ENCODE measurements around the gene PTEN. TPM values are rescaled to one million over a fixed set of nuclear protein-coding genes. Genes with fewer than 3 reads are reported as not detected.

The PTEN gene
- total RNA-seq, 1 donor from 2014 or later: 72.7 TPM

GRCh38 chr10:87983716-87984115 is 120.3 kb downstream of the PTEN start:
- DNase-seq (ENCODE audit: low spot score in 2 of 2, unreplicated experiment in 2 of 2): no peak
- Mint-ChIP-seq H3K9me3 (peaks cover 7% of the 10 kb centered on the region), H3K4me3 (no peak overlapping the region), H3K36me3 (no peaks in the 10 kb centered on the region), H3K27ac (no peak overlapping the region), H3K4me1 (peaks cover 9% of the 10 kb centered on the region), H3K27me3 (ENCODE audit: low read depth) (no peaks in the 10 kb centered on the region)
- TF ChIP-seq, protein P1, sequence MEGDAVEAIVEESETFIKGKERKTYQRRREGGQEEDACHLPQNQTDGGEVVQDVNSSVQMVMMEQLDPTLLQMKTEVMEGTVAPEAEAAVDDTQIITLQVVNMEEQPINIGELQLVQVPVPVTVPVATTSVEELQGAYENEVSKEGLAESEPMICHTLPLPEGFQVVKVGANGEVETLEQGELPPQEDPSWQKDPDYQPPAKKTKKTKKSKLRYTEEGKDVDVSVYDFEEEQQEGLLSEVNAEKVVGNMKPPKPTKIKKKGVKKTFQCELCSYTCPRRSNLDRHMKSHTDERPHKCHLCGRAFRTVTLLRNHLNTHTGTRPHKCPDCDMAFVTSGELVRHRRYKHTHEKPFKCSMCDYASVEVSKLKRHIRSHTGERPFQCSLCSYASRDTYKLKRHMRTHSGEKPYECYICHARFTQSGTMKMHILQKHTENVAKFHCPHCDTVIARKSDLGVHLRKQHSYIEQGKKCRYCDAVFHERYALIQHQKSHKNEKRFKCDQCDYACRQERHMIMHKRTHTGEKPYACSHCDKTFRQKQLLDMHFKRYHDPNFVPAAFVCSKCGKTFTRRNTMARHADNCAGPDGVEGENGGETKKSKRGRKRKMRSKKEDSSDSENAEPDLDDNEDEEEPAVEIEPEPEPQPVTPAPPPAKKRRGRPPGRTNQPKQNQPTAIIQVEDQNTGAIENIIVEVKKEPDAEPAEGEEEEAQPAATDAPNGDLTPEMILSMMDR (IDR thresholded peaks at IDR 0.05; ENCODE audit: unreplicated experiment): no peak

- Mint-ChIP-seq H3K4me1 (peaks cover 2% of the 10 kb centered on the region), H3K27ac (no peak overlapping the region), H3K9me3 (peaks cover 7% of the 10 kb centered on the region), H3K27me3 (ENCODE audit: low read depth) (no peaks in the 10 kb centered on the region), H3K4me3 (no peak overlapping the region), H3K36me3 (no peaks in the 10 kb centered on the region)
- DNase-seq (ENCODE audit: low spot score in 2 of 2, unreplicated experiment in 2 of 2): no peak
- TF ChIP-seq, protein P1 (IDR thresholded peaks at IDR 0.05; ENCODE audit: unreplicated experiment): no peak
Measured at GRCh38 chr10:87987206-87987605, 123.8 kb downstream of the PTEN start.

- Mint-ChIP-seq H3K9me3 (no peaks in the 10 kb centered on the region), H3K27ac (no peak overlapping the region), H3K4me3 (no peak overlapping the region), H3K27me3 (ENCODE audit: low read depth) (no peaks in the 10 kb centered on the region), H3K4me1 (peaks cover 4% of the 10 kb centered on the region), H3K36me3 (no peaks in the 10 kb centered on the region)
- TF ChIP-seq, protein P1 (IDR thresholded peaks at IDR 0.05; ENCODE audit: unreplicated experiment): no peak
- DNase-seq (ENCODE audit: low spot score in 2 of 2, unreplicated experiment in 2 of 2): no peak
Measured at GRCh38 chr10:87991946-87992345, 128.5 kb downstream of the PTEN start.

DNA sequence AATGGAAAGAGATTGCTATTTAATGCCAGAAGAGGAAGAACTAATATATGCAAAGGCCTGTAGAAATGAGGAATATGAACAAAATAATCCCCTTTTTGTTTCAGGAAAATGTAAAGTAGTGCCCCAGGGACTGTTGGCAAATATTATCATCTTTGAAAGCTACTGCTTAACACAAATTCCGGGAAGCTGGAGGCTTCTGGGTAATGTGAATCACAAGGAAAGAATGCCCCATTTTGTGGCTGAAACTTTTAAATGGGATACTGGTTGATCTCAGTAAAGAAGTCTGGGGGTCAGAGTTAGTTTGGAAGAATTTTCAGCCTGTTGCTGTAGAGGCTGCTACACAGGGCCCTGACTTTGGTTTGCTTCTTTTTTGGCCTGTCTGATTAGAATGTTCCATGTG is 141.0 kb downstream of the PTEN start:
- no peak for DNase-seq (ENCODE audit: low spot score in 2 of 2, unreplicated experiment in 2 of 2)
- peaks cover 6% of the 10 kb centered on the region for H3K36me3 Mint-ChIP-seq
- H3K4me1 Mint-ChIP-seq: no peaks in the 10 kb centered on the region
- H3K27ac Mint-ChIP-seq: no peak overlapping the region
- H3K27me3 Mint-ChIP-seq (ENCODE audit: low read depth): no peaks in the 10 kb centered on the region
- H3K4me3 Mint-ChIP-seq: no peak overlapping the region
- H3K9me3 Mint-ChIP-seq: peaks cover 9% of the 10 kb centered on the region
- TF ChIP-seq, protein P1 (IDR thresholded peaks at IDR 0.05; ENCODE audit: unreplicated experiment): no peak

GRCh38 chr10:88006261-88006660 is 142.8 kb downstream of the PTEN start:
- TF ChIP-seq, protein P1 (IDR thresholded peaks at IDR 0.05; ENCODE audit: unreplicated experiment): no peak
- Mint-ChIP-seq H3K4me3 (no peak overlapping the region), H3K27ac (no peak overlapping the region), H3K27me3 (ENCODE audit: low read depth) (no peaks in the 10 kb centered on the region), H3K4me1 (no peaks in the 10 kb centered on the region), H3K9me3 (peaks cover 7% of the 10 kb centered on the region), H3K36me3 (no peaks in the 10 kb centered on the region)
- no peak for DNase-seq (ENCODE audit: low spot score in 2 of 2, unreplicated experiment in 2 of 2)

DNA sequence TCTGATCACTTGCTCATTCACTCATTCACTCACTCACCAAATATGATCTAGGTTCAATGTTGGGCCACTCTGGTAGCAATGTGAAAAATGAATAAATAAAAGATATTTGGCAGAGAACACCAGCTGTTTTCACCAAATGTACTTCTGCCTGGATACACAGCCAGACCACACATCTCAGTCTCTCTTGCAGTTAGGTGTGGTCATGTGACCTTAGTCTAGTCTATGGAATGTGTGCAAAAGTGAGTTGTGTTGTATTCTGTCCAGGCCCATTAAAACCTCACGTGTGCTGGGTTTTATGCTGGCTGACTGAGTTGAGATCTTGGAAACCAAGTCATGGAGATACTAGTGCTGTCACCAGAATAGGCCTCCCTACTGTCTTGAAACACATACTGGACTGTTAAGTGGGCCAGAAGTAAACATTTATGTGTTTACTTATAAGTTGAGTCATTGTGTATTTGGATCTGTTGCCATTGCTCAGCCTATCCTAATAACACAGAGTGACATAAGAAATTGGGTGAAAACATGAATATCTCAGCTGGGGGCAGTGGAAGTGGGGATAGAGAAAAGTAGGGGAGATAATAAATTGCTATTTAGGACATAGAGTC is 145.5 kb downstream of the PTEN start:
- H3K4me3 Mint-ChIP-seq: no peak overlapping the region
- H3K27me3 Mint-ChIP-seq (ENCODE audit: low read depth): no peaks in the 10 kb centered on the region
- no peaks in the 10 kb centered on the region for H3K4me1 Mint-ChIP-seq
- no peak for DNase-seq (ENCODE audit: low spot score in 2 of 2, unreplicated experiment in 2 of 2)
- no peak overlapping the region for H3K27ac Mint-ChIP-seq
- TF ChIP-seq, protein P1 (IDR thresholded peaks at IDR 0.05; ENCODE audit: unreplicated experiment): no peak
- H3K36me3 Mint-ChIP-seq: no peaks in the 10 kb centered on the region
- H3K9me3 Mint-ChIP-seq: peaks cover 14% of the 10 kb centered on the region

All from mesothelial cell of epicardium (in vitro differentiated cells).